HG02943 (cell line): ENCODE data around the gene SNX7.

Experiments used
- ATAC-seq: cut with Tn5 transposase; IDR thresholded peaks from one replicate; pipeline ENCODE4 v1.9.1; 2021; ENCODE audit warnings: mild to moderate bottlenecking, low read depth, moderate library complexity; ENCODE audit not compliant: unreplicated experiment

SNX7 gene

GRCh38 chr1:98661544-98662355, at the start of gene SNX7:
SNX7 (plus strand) TSS chr1:98661721; CDS start chr1:98661732, 11 bp downstream.
- ATAC-seq = peak; percentile 78

GRCh38 chr1:98637316-98637715, 24.2 kb upstream of the SNX7 start:
- no peak for ATAC-seq

- ATAC-seq = no peak
These were observed 23.3 kb upstream of the SNX7 start for GRCh38 chr1:98638185-98638584.

GRCh38 chr1:98644510-98644909, 17.0 kb upstream of the SNX7 start:
- no peak for ATAC-seq

DNA sequence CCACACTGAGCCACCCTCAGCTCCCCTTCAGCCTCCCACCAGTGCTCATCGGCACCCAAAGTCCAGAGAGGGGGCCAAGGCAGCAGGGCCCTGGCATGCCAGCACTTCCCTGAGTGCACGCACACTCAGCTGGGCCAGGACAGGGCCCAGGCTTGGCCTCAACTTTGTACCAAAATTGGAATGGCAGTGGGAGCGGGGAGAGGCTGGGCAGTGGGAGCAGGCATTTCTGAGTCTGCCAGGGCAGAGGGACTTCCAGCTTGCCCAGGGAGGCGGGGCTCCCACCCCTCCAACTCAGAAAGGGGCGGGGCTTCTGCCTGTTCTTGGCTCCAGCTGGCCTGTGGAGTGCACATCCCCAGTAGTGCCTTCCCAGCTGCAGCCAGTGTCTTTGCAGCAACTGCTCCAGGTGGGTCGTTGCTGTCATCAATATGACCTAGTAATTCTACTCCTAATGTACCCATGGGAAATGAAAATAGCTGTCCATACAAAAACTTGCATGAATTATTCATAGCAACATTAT, 10.3 kb upstream of the SNX7 start:
- ATAC-seq = no peak

DNA sequence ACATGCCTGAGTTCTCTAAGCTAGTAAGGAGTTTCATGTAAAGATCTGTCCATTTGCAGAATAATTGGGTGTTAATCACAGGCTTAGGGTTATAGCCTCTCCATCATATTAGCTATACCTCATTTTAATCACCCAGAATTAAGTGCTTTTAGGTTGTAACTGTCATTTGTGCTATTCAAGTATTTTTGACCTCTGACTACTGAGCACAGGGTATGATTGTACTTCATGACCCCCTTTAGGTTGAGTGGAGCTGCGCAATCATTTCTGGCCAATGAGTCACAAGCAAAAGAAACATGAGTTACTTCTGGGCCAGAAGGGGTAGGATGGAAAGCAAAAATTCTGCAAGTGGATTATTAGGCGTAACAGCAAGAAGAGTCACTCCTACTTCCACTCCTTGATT, 8.4 kb upstream of the SNX7 start:
- ATAC-seq = no peak

DNA sequence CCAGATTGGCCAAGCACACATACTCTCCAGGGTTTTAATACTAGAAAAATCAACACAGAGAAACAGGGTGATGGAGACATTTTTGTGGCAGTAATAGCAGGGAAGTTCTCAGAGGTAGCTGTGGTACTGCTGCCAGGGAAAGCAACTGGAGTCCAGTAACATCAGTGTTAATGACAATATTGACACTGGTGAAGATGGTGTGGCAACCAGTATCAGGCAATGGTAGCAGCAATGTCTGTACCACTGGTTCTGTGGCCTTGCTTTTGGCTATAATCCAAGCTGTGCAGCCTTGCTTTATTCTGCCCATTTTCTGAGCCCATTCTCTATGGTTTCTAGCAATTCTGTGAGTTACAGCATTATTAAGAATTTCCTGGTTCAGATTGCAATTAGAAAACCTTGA, 1.6 kb upstream of the SNX7 start:
- no peak for ATAC-seq

DNA sequence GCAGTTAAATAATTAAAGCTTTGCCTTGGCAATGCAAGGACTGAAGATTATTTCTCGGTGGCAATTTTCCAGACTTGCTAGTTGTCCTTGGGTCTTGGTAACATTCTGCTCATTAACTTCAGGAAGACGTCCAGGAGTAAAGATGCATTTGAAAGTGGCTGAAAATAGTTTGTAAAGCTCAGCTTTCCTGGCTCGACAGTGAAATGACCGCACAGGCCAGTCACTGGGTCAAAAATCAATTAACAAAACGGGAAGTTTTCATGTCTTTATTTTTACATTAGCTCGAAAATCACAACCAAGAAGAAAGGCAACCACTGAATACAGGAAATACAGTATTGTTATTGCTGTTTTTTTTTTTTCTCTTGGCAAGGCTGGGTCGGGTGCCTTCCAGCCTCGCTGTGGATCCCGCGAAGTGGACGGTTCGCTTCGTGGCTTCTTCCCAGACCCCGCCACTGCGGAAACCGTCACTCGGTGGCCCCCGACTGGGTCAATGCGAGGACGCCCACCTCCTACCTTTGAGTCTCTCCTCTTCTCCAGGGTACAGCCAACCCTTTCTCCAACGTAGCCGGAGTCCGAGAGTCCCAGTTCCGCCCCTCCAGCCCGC, 479 bp upstream of the SNX7 start:
- no peak for ATAC-seq

DNA sequence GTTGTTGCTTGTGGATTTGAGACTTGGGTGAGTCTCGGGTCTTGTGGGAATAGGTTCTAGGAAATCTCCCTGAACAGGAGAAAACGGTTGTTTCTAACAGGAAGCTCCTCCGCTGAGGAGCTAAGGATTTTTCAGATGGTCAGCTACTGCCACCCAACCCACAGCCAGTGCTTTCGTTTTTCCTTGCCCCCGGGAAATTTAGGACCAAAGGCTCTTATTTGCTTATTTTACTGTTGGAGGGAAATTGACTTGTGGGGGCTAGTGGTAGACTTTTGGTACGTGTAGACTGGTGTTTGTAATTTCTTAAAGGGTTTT, 792 bp downstream of the SNX7 start:
- no peak for ATAC-seq

DNA sequence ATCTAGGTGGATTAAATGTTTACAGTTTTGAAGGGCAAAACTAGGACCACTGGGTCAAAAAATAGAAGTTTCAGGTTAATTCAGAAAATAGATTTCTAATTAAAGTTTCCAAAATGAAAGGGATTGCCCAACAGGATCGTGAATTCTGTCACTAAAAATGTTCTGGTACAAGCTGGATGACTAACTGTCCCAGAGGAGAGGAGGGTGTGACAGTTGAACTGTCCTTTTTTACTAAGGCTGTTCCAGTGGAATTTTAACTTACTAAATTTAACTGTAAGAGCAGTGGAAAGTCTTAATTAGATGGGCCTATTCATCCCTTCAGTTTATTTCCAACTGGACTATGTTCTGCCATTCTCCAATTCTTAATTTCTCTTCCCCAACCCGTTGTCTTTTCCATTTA, 7.2 kb downstream of the SNX7 start:
- no peak for ATAC-seq

DNA sequence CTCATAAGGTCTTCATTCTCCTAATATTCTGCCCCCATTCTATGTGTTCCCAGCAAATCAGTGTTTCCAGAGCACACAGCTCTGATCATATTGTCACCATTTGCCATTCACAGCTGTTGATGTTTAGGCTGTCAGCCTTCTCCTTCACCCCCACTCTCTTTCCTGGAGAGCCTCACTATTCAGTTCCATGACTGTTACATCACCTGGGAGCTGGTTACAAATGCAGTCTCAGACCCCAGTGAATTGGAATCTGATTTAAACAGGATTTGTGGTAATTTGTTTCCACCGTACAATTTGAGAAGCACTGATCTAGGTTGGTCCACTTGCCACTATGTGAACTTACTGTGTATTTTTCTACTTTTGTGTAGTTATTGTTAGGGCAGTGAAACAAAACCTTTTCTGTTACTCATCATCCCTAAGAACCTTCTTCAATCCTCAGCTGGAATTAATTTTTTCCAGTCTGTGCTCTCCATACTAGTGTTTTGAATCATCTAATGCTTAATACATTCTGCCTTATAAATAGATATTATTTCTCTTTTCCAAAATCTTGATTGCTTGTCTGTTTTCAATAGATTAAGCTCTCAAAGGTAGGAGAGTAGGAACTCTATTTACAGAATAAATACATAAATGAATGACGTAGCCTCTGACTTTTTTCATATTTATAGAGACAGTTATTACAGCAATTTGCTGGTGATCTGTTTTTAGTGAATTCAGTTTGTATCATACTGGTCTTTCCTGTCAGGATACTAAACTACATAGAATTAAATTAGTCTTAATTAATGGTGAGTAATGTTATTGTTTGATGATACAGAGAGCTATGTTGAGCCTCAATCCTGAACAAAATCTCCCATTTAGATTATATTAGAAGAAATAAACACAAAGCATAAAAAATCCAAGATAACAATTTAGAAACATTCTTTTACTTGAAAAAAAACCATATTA, 8.1 kb downstream of the SNX7 start:
- ATAC-seq = no peak

DNA sequence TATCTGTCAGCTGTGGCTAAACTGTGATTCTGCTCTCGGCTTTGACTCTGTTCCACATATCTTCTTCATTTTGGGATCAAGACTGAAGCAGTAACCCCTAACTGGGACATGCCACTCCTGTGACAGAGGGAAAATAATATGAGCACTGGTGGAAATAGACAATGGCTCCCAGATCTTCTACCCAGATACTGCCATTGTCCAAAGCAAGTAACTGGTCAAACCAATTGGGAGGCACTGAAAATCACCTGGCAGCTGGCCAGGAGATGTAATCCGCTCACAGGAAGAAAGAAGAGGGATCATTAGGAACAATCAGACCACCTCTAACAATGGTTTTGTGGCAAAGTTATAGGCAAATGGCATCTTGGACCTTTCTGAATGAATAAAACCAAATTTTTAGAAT, 10.7 kb downstream of the SNX7 start:
- ATAC-seq = no peak

DNA sequence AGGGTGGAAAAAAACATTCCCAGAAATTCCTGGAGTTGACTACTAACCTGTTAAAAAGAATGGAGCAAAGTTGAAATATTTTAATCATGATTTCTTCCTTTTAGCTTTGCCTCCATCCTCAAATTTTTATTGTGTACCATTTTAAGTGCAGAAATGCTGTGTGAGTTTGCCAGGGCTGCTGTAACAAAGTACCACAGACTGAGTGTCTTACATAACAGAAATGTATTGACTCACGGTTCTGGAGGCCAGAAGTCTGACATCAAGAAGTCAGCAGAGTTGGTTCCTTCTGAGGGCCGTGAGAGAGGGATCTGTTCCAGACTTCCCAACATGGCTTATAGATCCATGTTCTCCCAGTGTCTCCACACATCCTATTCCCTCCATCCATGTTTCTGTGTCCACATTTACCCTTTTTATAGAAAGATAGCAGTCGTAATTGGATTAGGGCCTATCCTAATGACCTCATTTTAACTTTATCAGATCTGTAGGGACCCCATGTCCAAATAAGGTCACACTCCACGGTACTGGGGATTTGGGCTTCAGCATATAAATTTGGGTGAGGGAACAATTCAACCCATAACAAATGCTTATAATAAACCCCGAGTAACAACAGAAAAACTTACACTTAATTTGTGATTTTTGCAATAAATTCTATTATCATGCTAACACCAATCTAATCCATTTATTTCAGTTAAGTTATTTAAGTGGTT, 12.7 kb downstream of the SNX7 start:
- ATAC-seq = no peak

GRCh38 chr1:98675282-98675681, 13.8 kb downstream of the SNX7 start:
- no peak for ATAC-seq

- ATAC-seq = no peak
These were observed 15.8 kb downstream of the SNX7 start for GRCh38 chr1:98677288-98677687.

DNA sequence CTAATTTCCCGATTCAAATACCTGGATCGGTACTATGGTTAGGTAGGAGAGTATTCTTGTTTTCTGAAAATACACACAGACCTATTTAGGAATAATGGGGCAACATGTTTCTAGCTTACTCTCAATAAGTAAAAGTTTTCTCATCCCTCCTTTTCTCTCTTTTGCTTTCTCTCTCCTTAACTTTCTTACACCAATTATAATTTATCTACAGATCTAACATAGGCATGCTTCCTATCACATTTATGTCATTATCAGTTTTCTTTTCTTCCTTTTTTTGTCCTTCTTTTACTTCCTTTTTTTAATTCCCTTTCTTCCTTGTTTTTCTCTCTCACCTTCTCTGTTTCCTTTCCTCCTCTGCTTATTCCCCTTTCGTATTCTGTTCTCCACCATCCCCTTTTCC, 20.3 kb downstream of the SNX7 start:
- ATAC-seq = no peak

DNA sequence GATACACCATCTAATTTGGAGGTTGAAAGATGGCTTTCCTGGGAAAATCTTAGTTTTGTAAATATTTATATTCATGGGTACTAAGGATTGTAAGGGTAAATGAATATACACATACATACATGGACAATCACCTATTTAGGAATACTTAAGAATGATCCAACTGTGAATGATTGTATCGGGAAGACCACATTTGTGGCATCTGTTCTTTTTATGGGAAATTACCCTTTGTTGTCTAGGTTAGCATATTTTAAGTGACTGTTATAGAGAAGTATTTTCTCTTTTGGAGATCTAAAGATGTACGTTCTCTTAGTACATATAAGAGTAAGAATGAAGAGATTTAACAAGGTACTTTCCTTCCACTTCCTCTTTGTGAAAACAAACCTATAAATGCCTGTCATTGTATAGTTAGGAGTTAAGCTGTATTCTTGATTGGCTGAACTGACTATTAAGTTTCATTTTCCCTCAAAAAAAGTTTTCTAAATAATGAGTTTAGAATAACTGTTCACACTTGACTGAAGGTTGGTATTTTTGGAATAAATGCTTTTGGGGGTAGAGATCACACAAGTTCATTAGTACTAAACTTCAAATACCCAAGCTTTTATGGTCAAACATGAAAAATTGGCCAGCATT, 26.7 kb downstream of the SNX7 start:
- no peak for ATAC-seq

GRCh38 chr1:98690576-98690975, 29.1 kb downstream of the SNX7 start:
- no peak for ATAC-seq

GRCh38 chr1:98692482-98692881, 31.0 kb downstream of the SNX7 start:
- no peak for ATAC-seq

GRCh38 chr1:98693385-98693784, 31.9 kb downstream of the SNX7 start:
- no peak for ATAC-seq
